NCI-H2081 treated with DMSO at 0.1 percent for 48 hours (cell line): Measurements from ENCODE around the gene INSIG1.

Experiments
- DNase-seq: peaks from one replicate; lab custom pipeline; 2025; lab: John Stamatoyannopoulos, UW

The INSIG1 gene

DNA sequence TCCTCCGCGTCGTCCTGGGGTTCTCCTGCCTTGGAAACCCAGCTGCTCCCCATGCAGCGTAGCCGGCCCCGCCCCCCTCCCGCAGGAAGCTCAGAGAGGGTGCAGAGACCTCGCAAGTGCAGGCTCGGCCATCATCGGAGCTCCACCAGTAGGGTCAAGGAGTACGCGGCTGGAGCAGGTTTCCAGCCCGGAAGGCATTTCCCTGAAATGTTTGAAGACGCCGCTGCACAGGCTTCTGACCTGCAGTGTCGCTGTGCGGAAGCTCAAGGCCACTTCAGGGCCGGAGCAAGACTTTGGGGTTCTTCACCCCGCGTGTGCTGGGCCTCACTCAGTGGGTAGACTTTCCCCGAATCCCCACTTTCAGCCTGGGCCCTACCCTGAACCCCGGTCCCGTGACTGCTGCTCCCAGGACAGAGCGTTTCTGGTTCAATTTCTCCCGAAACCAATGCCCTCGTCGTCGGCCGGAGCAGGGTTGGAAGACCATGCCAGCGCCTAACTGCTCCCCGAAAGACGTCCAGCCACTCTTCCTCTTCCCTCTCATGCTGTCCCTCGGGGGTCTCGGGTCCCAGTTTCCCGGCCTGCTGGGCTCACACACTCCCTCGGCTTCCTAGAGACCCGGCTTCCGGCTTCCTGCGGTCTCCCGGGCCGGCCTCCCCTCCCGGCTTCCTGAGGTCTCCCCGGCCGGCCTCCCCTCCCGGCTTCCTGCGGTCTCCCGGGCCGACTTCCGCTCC lies 52.1 kb downstream of the INSIG1 start:
- no peak for DNase-seq

DNA sequence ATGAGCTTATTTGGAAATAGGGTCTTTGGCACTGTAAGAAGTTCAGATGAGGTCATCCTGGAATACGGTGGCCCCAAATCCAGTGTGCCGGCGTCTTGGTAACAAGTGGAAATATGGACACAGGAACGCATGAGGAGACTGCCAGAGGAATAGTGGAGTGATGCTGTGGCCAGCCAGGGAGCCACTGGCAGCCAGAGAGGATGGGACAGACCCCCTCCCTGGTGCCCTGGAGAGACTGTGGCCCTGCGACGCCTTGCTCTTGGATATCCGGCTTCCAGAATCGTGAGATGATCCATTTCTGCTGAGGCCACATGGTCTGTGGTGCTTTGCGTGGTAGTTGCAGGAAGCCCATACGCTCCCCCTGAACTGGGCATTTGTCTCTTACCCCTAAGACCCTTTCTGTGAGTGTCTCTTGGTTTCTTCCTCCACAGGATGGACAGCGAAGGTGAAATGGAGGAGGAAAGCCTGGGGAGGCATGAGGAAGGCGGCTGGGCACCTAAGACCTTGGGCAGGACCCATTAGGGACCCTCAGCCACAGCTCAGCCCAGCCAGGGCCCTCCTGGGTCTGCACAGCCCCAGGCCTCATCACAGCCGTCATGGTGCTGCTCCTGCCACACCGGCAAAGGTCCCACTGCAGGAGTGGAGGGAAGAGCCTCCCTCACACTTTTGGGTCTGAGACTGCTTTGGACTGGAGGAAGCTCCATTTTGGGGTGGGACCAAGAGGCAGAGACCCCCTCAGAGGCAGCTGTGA lies 53.6 kb downstream of the INSIG1 start:
- DNase-seq, result no peak

DNA sequence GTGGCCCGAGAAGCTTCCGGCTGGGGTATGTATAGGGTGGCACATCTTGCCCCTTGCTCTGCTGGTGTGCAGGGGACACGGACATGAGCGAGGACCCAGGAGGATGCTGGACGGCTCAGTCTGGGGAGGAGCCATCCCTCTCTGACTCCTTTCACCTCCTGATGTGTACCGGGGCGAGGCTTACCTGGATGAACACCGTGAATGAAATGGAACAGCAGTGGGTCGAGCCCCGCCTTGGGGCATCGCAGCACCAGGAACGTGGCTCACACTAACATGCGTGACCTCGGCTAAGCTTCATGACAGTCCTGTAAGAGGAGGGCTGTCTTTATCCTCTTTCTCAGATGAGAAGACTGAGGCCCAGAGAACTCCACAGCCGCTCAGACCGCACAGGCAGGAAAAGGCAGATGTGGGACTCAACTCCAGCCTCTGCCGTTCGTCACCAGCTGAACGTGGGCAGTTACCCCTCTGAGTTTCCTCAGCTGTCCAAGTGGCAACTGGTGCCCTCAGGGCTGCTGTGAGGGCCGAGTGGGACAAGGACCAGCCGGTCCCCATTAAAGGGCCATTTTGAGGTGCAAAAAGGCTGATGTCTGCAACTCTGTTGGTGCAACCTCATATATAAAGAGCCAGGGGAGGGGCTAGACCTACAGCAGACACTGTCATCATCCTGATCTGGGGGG lies 54.5 kb downstream of the INSIG1 start:
- DNase-seq, result no peak

DNA sequence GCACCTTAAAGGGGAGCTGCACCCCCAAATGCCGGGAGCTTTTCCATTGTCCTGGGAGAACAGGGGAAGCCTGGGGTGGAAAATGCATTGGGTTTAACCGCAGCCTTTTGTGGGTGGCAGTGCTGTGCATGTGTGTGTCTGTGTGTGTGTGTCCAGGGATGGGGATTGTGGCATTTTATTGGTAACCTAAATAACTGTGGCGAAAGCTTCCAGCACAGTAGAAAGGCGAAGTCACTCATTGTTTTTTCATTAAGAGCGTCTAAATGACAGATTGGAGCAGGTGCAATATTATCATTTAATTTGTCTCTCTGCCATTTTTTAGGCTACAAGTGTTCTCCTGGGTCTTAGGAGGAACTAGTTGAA lies 55.1 kb downstream of the INSIG1 start:
- no peak for DNase-seq

DNA sequence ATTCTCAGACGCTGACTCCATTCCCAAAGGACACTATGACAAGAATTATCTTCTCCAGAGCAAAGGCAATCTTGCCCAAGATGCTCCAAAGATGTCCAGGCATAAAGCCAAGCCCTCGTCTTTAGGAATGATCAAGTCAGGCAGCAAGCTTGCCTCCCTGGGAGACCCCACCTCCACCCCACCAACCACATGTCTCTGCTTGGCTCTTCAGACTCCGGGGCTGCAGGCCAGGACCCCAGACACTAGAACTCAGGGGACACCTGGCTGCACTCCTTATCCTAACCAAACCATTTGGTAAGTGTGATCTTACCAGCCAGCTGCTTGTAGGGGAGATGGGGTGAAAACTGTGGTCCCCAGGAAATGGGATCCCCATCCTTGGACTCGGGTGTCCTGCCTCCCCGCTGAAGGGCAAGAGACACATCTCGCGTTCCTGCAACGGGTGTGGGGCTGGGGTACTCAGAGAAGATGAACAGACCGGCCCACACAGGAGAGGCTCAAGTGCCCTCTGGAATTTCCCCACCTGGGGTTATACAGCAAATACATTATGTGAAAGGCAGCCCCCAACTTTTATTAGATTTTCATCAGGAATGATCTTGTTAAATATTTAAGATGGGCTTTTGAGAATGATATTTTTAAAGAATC lies 55.7 kb downstream of the INSIG1 start:
- DNase-seq, result no peak

DNA sequence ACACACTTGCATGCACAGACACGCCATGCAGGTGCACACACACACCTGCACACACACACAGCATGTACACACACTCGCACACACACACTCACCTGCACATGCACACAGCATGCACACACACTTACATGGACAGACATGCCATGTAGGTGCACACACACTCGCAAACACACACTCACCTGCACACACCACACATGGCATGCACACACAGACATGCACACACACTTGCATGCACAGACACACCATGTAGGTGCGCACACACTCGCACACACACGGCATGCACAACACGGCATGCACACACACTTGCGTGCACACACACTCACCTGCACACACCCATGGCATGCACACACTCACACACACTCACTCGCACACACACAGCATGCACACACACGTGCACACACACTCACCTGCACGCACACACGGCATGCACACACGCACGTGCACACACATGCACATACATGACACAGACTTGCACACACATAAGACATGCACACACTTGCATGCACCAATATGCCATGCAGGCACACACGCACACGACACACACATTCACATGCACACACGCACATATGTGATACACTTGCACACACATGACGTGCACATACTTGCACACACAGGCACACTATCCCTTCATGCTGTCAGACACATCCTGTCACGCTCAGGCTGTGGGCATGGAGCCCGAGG lies 56.8 kb downstream of the INSIG1 start:
- no peak for DNase-seq

DNA sequence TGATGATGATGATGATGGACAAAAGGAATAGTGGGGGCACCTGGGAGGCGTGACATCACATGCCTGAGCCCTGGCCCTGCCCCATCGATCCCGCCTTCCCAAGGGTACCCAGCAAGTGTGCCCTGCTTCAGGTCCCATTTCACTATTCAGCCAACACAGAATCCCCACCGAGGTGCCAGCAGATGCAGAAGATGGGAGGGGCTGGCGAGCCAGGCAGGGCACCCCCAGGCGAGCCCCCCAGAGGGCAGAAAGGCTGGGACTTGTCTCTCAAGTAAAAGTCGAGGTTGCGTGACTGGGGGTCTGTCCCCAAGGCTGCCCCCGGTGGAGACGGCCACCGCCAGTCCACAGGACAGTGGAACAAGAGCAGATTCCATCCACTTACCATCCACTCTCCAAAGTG lies 57.5 kb downstream of the INSIG1 start:
- DNase-seq, result no peak

DNA sequence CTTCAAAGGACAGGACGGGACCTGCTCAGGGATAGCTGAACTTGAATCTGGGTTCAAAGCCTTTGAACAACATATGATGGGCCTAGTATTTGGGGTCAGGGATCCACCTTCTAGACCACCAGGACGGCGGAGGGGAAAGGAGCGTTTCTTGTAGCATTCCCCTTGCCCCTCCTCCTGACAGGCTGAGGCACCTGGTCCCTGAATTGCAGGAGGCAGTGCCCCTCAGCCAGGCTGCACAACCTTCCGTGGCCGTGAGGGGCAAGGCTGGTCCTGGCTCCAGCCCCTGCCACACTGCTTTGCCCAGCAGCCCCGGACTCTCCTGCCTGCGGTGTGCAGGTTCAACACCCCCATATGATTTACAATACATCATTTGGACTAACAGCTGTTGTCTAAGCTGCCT lies 58.1 kb downstream of the INSIG1 start:
- DNase-seq, result no peak

DNA sequence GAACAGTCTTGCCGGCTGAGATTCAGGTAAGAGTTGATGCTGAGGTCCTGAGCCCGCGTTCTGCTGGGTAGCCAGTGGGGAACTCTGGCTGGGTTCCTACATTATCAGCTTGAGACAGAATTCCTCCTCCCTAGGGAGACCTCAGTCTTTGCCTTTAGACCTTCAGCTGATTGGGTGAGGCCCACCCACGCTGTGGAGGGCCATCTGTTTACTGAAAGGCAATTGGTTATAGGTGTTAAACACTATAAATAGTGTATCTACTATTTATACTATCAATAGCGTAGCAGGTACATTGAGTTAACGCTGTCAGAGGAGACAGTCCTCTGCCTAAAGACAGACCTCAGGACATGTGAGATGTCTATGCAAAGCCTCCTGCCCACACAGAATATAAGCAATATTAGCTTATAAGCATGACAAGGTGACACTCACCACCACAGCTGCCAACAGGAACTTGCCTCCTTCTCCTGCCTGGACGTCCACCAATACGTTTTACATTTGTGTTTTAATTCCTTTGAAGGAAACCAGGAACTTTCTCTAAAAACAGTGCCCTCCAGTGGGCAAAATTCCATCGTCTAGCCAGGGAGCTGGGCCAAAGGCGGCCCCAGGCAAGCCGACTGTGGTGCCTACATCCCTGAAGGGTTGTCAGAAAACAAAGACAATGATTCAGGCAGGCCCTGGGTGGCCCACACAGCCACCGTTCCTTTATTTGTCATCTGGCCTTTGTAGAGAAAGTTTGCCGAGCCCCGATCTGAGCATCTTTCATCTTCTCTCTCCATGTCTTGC lies 58.8 kb downstream of the INSIG1 start:
- DNase-seq, result no peak

DNA sequence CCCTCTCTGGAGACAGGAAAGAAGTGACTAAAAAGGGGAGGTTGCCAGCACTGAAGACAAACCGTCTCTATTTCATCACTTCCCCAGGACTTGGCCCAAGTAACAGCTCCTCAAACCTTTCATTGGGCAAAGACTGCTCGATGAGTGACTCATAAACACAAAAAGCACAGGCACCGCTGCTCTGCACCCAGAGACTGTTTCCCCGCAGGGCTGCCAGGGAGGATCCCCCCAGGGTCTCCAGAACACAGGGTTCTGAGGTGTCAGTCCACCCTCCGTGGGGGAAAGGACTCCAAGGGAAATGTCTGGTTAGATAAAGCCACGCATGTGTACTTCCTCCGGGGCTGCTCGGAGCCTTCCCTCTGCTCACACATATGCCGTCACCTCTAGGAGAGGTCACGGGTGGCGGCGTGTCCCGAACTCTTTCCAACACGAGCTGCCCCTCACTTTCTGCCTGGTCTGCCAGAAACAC lies 59.9 kb downstream of the INSIG1 start:
- DNase-seq, result no peak

DNA sequence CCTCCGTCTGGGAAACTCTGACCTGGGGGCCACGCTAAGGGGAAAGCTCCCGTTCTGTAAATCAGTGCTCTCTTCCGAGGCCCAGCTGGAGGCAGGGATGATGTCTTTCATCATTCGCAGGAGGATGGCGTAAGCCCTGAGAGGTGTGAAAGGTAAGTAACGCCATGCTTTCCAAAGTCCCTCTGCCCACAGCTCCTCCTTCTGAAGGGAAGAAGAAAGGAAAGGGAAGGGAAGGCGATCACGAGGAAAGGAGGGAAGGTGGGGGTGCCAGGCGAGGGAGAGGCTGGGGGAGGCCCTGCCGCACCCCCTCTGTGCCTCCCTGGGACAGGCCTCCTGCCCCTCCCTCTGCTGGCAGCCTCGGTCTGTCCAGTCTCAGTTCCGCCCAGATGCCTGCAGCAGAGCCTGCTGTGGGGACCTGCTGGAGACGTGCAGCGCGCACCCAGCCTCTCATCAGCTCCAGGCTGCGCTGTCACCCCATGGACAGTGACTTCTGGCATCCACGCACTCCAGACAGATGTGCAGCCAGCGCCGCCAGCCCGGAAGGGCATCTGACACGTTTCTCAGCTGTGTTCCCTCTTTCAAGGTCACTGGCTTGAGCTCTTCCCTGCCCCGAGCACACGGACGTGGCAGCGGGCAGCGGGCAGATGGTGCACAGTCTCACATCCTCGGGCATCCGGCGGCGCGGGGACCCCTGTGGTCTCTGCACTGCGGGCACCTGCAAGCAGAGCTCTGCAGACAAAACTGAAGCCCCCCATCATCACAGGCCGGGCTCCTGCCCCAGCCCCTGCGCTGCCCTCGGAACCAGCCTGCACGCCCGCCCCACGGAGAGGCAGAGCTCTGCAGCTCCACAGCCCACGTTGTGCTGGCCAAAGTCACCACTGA lies 60.6 kb downstream of the INSIG1 start:
- no peak for DNase-seq

DNA sequence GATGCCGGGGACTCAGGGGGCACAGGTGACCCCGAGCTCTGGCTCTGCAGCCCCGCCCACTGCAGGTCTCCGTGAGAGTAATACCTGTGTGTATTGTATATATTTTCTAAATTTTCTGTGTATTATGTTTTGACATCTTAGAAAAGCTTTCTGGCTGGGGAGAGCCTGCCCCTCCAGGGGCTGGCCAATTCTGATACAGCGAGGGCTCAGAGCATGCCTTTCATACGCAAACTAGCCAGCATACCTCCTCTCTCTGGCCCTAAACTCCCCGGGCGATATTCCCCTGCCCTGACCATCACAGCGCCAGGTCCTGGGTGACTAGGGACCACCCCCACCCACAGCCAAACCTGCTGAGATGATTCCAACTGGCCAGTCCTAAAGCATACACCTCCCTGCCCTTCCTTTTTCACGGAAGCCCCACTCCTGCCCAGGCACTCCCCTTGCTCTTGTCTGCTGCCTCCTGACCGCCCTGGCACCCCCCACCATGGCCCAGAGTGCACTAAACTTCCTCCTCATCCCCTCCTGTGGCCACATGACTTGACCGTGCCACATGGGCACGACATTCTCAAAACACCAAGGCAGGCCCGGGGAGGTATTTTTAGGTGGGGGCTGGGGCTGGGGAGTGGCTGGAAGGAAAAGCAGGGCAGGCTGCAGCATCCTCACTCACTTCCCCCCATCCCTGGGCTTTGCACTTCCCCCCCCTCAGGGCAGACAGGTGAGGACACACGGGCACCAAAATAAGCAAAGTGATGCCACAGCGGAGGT lies 61.5 kb downstream of the INSIG1 start:
- DNase-seq, result no peak
